ENCODE data around the gene CIDEC. TPM values are rescaled to one million over a fixed set of nuclear protein-coding genes. Genes with fewer than 3 reads are reported as not detected.

Gene CIDEC
- total RNA-seq, 4 donors from 2014 or later, result 27.2 to 510 (median 253) TPM

- DNase-seq, result no peak
These were observed 32.4 kb upstream of the CIDEC start for GRCh38 chr3:9912294-9912935.

GRCh38 chr3:9911863-9912262, 31.8 kb upstream of the CIDEC start:
- Histone ChIP-seq H3K9me3 (no peaks in the 10 kb centered on the region), H3K27me3 (no peaks in the 10 kb centered on the region), H3K4me3 (no peak overlapping the region), H3K27ac (no peak overlapping the region), H3K36me3 (peaks cover 0 to 33% (median 0%) of the 10 kb centered on the region in 3 donors), H3K4me1 (peaks cover 3 to 50% (median 15%) of the 10 kb centered on the region in 4 donors)
- no peak for TF ChIP-seq POLR2A (IDR thresholded peaks at IDR 0.05)
- TF ChIP-seq CTCF (IDR thresholded peaks at IDR 0.05), result no peak
- no peak for DNase-seq

More at GRCh38 chr3:9912294-9912935, 32.4 kb upstream of the CIDEC start:
- Histone ChIP-seq H3K36me3 (peaks cover 0 to 30% (median 0%) of the 10 kb centered on the region in 3 donors), H3K27ac (no peak overlapping the region), H3K9me3 (no peaks in the 10 kb centered on the region), H3K4me1 (peaks cover 3 to 51% (median 15%) of the 10 kb centered on the region in 4 donors), H3K4me3 (no peak overlapping the region), H3K27me3 (no peaks in the 10 kb centered on the region)
- TF ChIP-seq CTCF (IDR thresholded peaks at IDR 0.05) (no peak), POLR2A (IDR thresholded peaks at IDR 0.05) (no peak)

GRCh38 chr3:9909221-9910013, 29.4 kb upstream of the CIDEC start:
- peaks cover 0 to 27% (median 1%) of the 10 kb centered on the region in 4 donors for H3K4me1 ChIP-seq
- no peak for DNase-seq
- no peaks in the 10 kb centered on the region for H3K9me3 ChIP-seq
- H3K36me3 ChIP-seq, result peaks cover 0 to 36% (median 0%) of the 10 kb centered on the region in 3 donors
- no peak for TF ChIP-seq CTCF (IDR thresholded peaks at IDR 0.05)
- no peak for TF ChIP-seq POLR2A (IDR thresholded peaks at IDR 0.05)
- no peak overlapping the region for H3K4me3 ChIP-seq
- no peaks in the 10 kb centered on the region for H3K27me3 ChIP-seq
- no peak overlapping the region for H3K27ac ChIP-seq

- peak in 1 of 3 donors; percentile 62 for DNase-seq
- Histone ChIP-seq H3K27me3 (no peaks in the 10 kb centered on the region), H3K4me3 (no peak overlapping the region), H3K27ac (peak overlapping the region in 1 of 4 donors; percentile 50), H3K36me3 (peaks cover 0 to 36% (median 0%) of the 10 kb centered on the region in 3 donors), H3K4me1 (peaks cover 0 to 23% (median 0%) of the 10 kb centered on the region in 4 donors), H3K9me3 (no peaks in the 10 kb centered on the region)
- TF ChIP-seq POLR2A (IDR thresholded peaks at IDR 0.05) (no peak), CTCF (IDR thresholded peaks at IDR 0.05) (no peak)
These were observed 28.2 kb upstream of the CIDEC start for GRCh38 chr3:9908286-9908685.

GRCh38 chr3:9906480-9906879, 26.4 kb upstream of the CIDEC start:
- H3K27me3 ChIP-seq, result no peaks in the 10 kb centered on the region
- no peak for DNase-seq
- TF ChIP-seq CTCF (IDR thresholded peaks at IDR 0.05), result no peak
- TF ChIP-seq POLR2A (IDR thresholded peaks at IDR 0.05), result no peak
- H3K4me1 ChIP-seq, result peaks cover 0 to 16% (median 3%) of the 10 kb centered on the region in 4 donors
- H3K9me3 ChIP-seq, result no peaks in the 10 kb centered on the region
- H3K4me3 ChIP-seq, result no peak overlapping the region
- peaks cover 0 to 31% (median 0%) of the 10 kb centered on the region in 3 donors for H3K36me3 ChIP-seq
- H3K27ac ChIP-seq, result no peak overlapping the region

Data from Peyer's patch (tissue), 4 donors.